GM12873 (cell line): Measurements from ENCODE around the gene ORC4.

ENCODE experiments used
- CTCF ChIP-seq: IDR thresholded peaks from 2 replicates; pipeline ENCODE4 v1.5.1; 2012; ENCODE audit warnings: low read depth, mild to moderate bottlenecking, moderate library complexity, low read length, control low read depth; ENCODE audit not compliant: insufficient read depth; ENCODE audit errors: missing control alignments

The ORC4 gene

GRCh38 chr2:147882631-147883030 lies 137.9 kb downstream of the ORC4 start:
- no peak for TF ChIP-seq CTCF
